ENCODE measurements around the gene STXBP6.

DNA sequence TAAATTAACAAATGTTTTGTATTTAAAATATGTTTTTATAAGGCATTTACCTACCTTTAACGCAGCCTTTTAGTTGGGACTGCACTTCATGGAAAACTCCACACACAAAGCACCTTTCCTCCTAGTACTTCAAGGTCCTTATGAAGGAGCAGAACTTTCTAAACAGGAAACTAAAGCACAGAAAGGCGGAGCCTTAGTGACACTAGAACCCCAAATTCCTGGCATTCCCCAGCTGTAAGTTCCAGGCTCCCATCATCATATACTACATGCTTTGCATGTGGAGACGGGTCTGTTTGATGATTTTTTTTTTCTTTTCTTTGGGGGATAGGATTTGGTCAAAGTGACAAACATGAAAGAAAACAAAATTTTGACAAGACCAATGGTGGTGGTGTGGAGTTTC is 39.5 kb downstream of the STXBP6 start:
- TF ChIP-seq, protein P1, sequence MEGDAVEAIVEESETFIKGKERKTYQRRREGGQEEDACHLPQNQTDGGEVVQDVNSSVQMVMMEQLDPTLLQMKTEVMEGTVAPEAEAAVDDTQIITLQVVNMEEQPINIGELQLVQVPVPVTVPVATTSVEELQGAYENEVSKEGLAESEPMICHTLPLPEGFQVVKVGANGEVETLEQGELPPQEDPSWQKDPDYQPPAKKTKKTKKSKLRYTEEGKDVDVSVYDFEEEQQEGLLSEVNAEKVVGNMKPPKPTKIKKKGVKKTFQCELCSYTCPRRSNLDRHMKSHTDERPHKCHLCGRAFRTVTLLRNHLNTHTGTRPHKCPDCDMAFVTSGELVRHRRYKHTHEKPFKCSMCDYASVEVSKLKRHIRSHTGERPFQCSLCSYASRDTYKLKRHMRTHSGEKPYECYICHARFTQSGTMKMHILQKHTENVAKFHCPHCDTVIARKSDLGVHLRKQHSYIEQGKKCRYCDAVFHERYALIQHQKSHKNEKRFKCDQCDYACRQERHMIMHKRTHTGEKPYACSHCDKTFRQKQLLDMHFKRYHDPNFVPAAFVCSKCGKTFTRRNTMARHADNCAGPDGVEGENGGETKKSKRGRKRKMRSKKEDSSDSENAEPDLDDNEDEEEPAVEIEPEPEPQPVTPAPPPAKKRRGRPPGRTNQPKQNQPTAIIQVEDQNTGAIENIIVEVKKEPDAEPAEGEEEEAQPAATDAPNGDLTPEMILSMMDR (IDR thresholded peaks at IDR 0.05 in 4 of 5, conservative IDR thresholded peaks at IDR 0.05 in 1 of 5): no peak
- TF ChIP-seq POLR2A (IDR thresholded peaks at IDR 0.05): no peak
